ENCODE measurements around the gene DARS1.

Gene DARS1

DNA sequence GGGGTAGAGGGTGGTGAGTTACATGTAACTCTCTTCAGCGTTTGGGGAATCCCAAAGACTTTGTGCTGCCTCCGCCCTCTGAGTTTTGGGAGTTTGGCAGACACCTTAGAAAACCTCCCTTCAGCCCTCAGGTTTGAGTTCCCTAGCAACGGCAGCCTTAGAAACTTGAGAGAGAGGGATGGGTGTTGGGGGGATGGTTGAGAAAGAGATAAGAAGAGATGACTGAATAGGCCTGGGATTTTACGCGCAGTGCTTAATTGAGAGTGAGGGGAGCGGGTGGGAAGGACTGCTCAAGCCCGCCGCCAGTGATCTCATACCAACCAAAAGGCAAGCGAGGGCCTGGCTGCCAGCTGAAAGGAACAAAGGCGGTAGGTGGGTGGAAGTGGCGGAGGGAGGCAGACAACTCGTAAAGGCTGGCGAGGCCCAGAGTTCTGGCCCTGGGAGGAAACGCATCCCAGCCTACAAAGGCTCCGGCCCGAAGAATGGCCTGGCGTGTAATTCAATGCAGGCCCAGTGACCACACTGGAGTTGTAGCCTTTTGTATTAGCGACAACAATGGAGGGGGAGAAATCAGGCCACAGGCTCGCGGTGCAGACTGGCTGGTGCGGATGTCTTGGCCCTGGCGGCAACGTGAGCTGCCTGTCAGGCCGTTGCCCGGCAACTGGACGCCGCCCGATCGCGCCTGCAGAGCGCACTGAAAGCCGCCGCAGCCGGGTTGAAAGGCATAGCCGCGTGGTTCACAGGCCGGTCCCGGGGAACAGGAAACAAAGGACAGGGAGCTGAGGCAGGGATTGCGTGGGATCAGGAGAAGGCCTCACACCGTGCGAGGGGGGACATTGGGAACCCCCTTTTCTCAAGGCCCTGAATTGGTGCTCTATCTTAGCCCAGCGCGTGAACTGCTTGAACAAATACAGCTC is 39.9 kb upstream of the DARS1 start:
- Histone ChIP-seq H4K20me1 (ENCODE audit: control insufficient read depth, insufficient read depth, low read depth, low read length) (no peaks in the 10 kb centered on the region), H3K9me3 (ENCODE audit: control insufficient read depth, insufficient read depth, low read length) (no peaks in the 10 kb centered on the region), H3K27me3 (ENCODE audit: control insufficient read depth, low read length) (0 out of 2 replicates have a peak, but pooled peaks cover 3% of the 10 kb centered on the region), H3K79me2 (ENCODE audit: control insufficient read depth, low read length) (no peaks in the 10 kb centered on the region), H3K4me3 (ENCODE audit: low read length) (no peak overlapping the region), H3K9me2 (replicated peaks; ENCODE audit: control insufficient read depth, low read length) (no peaks in the 10 kb centered on the region), H3K4me1 (ENCODE audit: control insufficient read depth, low read length) (peaks cover 9% of the 10 kb centered on the region), H3K4me2 (ENCODE audit: low read length) (peak overlapping the region; percentile 36), H3K36me3 (ENCODE audit: control insufficient read depth, low read length) (no peaks in the 10 kb centered on the region), H3K27ac (ENCODE audit: low read depth, low read length) (no peak overlapping the region), H3F3A (ENCODE audit: control insufficient read depth, insufficient read depth) (no peaks in the 10 kb centered on the region)
- no peak for TF ChIP-seq EZH2phosphoT487 (IDR thresholded peaks at IDR 0.05; ENCODE audit: borderline replicate concordance, low read length)
- TF ChIP-seq, protein P1, sequence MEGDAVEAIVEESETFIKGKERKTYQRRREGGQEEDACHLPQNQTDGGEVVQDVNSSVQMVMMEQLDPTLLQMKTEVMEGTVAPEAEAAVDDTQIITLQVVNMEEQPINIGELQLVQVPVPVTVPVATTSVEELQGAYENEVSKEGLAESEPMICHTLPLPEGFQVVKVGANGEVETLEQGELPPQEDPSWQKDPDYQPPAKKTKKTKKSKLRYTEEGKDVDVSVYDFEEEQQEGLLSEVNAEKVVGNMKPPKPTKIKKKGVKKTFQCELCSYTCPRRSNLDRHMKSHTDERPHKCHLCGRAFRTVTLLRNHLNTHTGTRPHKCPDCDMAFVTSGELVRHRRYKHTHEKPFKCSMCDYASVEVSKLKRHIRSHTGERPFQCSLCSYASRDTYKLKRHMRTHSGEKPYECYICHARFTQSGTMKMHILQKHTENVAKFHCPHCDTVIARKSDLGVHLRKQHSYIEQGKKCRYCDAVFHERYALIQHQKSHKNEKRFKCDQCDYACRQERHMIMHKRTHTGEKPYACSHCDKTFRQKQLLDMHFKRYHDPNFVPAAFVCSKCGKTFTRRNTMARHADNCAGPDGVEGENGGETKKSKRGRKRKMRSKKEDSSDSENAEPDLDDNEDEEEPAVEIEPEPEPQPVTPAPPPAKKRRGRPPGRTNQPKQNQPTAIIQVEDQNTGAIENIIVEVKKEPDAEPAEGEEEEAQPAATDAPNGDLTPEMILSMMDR (IDR thresholded peaks at IDR 0.05; ENCODE audit: low read depth, low read length, poor library complexity, severe bottlenecking): no peak

GRCh38 chr2:136024616-136025015 is 39.2 kb upstream of the DARS1 start:
- Histone ChIP-seq H3F3A (ENCODE audit: control insufficient read depth, insufficient read depth) (no peaks in the 10 kb centered on the region), H3K9me2 (replicated peaks; ENCODE audit: control insufficient read depth, low read length) (no peaks in the 10 kb centered on the region), H3K36me3 (ENCODE audit: control insufficient read depth, low read length) (no peaks in the 10 kb centered on the region), H3K27me3 (ENCODE audit: control insufficient read depth, low read length) (0 out of 2 replicates have a peak, but pooled peaks cover 3% of the 10 kb centered on the region), H3K27ac (ENCODE audit: low read depth, low read length) (no peak overlapping the region), H3K4me1 (ENCODE audit: control insufficient read depth, low read length) (peaks cover 12% of the 10 kb centered on the region), H3K4me3 (ENCODE audit: low read length) (no peak overlapping the region), H3K79me2 (ENCODE audit: control insufficient read depth, low read length) (no peaks in the 10 kb centered on the region), H4K20me1 (ENCODE audit: control insufficient read depth, insufficient read depth, low read depth, low read length) (no peaks in the 10 kb centered on the region), H3K9me3 (ENCODE audit: control insufficient read depth, insufficient read depth, low read length) (no peaks in the 10 kb centered on the region), H3K4me2 (ENCODE audit: low read length) (no peak overlapping the region)
- TF ChIP-seq, protein P1 (IDR thresholded peaks at IDR 0.05; ENCODE audit: low read depth, low read length, poor library complexity, severe bottlenecking): no peak
- no peak for TF ChIP-seq EZH2phosphoT487 (IDR thresholded peaks at IDR 0.05; ENCODE audit: borderline replicate concordance, low read length)

GRCh38 chr2:136024185-136024584 is 38.8 kb upstream of the DARS1 start:
- Histone ChIP-seq H3K4me3 (ENCODE audit: low read length) (no peak overlapping the region), H3K4me1 (ENCODE audit: control insufficient read depth, low read length) (peaks cover 17% of the 10 kb centered on the region), H3K27me3 (ENCODE audit: control insufficient read depth, low read length) (0 out of 2 replicates have a peak, but pooled peaks cover 3% of the 10 kb centered on the region), H3F3A (ENCODE audit: control insufficient read depth, insufficient read depth) (no peaks in the 10 kb centered on the region), H3K79me2 (ENCODE audit: control insufficient read depth, low read length) (no peaks in the 10 kb centered on the region), H3K9me3 (ENCODE audit: control insufficient read depth, insufficient read depth, low read length) (no peaks in the 10 kb centered on the region), H3K27ac (ENCODE audit: low read depth, low read length) (no peak overlapping the region), H4K20me1 (ENCODE audit: control insufficient read depth, insufficient read depth, low read depth, low read length) (no peaks in the 10 kb centered on the region), H3K4me2 (ENCODE audit: low read length) (no peak overlapping the region), H3K9me2 (replicated peaks; ENCODE audit: control insufficient read depth, low read length) (no peaks in the 10 kb centered on the region), H3K36me3 (ENCODE audit: control insufficient read depth, low read length) (no peaks in the 10 kb centered on the region)
- TF ChIP-seq, protein P1 (IDR thresholded peaks at IDR 0.05; ENCODE audit: low read depth, low read length, poor library complexity, severe bottlenecking): peak; percentile 21
- TF ChIP-seq EZH2phosphoT487 (IDR thresholded peaks at IDR 0.05; ENCODE audit: borderline replicate concordance, low read length): no peak

All from DOHH2 (cell line).